ENCODE results near the gene LEPROT.

GRCh38 chr1:65456481-65456880 is 36.0 kb downstream of the LEPROT start:
- TF ChIP-seq CTCF (IDR thresholded peaks at IDR 0.05) = no peak
- TF ChIP-seq ZFX (IDR thresholded peaks at IDR 0.05; ENCODE audit: borderline replicate concordance) = no peak

All from 22Rv1 (cell line).